GM19035 (cell line): Measurements from ENCODE around the gene HECW1.
"Not testable (repeated sequence)": the region's sequence is repeated elsewhere in the genome, so short reads cannot be mapped to it uniquely, and the experiment has no call there.

ENCODE experiments used
- ATAC-seq: cut with Tn5 transposase; IDR thresholded peaks from one replicate; pipeline ENCODE4 v1.9.1; 2021; ENCODE audit not compliant: unreplicated experiment

The HECW1 gene

DNA sequence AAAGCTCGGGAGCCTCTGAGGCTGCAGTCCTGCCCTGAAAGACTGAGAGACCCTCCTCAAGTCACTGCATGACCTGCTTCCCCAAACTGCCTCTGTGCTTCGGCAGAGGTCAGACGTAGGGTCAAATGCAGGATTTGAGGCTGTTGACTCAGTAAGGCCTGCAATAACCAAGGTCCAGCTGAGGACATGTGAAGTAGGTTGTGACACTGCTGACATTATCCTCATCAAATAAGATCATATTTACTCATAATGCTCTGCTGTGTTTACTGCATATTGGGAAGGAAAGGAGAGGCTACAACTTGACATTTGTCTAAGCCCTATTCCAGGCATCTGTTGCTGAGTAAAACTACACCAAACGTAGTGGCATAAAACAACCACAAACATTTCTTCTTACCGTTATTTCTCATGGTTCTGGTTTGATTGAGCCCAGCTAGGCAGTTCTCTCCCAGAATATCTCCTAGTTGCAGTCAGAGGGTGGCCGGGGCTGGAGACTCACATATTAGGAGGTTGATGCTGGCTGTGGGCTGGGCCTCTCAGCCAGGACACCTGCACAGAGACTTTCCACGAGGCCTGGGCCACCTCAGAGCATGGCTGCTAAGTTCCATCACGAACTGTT, 348.4 kb downstream of the HECW1 start:
- ATAC-seq: no peak

DNA sequence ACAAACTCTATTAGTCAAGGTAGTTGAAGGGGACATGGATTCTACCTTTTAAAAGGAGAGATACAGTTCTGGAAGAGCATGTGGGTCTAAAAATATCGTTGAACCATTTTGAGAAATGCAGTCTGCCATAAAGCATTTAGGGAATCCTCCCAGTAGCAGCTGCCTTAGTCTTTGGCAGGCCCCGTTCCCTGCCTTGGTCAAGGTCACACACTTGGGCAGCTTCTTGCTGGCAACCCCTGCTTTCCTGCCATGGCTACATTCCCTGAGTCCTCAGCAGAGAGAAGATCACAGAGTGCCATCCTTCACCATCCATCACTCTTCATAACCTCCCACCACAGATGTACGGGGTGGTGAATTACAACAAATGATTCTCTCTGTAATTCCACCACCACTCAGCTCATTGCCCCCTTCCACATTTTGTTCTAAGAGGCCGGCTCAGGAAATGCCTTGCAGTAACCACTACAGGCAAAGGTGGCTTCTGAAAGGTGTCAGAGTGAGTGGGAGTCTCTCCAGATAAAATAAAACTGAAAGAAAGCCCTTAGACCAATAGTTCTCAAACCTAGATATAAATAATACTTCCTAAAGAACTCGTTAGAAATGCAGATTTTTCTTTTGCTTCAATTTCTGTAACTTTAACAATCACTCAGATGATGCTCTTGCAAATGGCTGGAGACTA, 349.0 kb downstream of the HECW1 start:
- ATAC-seq: no peak

DNA sequence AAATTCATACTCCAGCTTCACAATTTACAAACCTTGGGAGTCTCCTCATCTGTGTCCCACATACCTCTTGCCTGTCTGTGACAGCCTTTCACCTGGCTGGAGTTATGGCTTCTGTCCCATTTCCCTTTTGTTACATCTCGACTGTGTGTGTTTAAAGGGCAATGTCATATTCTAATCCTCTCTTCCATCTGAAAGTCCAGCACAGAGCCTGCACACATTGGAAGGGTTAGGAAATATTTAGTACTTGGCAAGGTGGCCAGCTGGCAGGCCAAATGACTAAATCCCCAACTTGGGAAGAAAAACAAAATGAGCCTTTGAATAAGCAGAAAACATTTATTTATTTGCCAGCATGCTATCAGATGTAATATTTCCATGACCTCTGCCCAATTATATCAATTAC, 350.4 kb downstream of the HECW1 start:
- no peak for ATAC-seq

DNA sequence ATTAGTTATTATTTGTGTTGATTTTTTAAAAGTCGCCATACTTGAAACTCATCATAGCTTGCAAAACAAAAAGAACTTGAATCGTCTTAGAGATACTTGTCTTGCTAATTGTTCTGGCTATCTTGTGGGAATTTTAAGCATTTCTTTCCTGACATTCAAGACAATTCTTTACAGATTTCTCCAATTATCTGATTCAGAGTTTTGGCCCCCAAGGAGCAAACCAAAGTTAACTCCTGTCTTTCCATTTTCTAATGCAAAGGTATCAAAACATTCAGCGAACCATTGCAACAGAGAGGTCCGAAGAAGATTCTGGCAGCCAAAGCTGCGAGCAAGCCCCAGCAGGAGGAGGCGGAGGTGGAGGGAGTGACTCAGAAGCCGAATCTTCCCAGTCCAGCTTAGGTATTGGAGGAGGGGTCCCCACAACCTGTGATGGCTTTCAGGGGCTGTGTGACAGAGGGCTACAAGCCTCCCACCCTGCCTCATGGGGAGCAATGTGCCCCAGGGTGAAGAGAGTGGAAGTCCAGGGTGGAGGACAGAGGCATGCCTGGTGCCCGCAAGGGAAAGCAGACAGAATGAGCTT, 351.0 kb downstream of the HECW1 start:
- ATAC-seq: no peak

DNA sequence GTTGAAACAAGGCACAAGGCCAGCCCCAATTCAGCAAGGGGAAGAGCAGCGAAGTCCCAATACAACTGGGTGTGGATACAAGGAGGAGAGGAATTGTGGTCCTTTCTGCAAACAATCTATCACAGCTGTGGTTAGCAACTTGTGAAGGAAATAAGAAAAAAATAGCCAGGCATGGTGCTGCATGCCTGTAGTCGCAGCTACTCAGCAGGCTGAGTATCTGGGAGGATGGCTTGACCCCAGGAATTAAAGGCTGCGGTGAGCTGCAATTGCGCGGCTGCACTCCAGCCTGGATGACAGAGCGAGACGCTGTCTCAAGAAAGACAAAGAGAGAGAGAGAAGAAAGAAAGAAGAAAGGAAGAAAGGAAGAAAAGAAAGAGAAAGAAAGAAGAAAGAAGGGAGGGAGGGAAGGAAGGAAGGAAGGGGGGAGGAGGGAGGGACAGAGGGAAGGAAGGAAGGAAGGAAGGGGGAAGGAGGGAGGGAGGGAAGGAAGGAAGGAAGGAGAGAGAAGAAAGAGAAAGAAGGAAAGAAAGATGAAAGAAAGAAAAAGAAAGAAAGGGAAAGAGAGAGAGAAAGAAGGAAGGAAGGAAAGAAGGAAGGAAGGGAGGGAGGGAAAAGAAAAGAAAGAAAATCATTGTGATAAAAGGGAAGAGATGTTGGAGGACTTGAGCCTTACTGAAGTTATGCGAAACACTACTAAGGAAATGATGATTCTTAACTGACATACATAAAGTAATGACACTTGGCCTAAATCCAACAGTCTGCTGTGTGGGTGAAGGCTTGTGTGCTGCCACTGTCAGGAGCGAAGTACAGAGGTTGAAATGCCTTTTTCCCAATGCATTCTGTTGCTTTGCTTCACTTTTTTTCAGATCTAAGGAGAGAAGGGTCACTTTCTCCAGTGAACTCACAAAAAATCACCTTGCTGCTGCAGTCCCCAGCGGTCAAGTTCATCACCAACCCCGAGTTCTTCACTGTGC, 353.4 kb downstream of the HECW1 start:
- ATAC-seq: no peak

DNA sequence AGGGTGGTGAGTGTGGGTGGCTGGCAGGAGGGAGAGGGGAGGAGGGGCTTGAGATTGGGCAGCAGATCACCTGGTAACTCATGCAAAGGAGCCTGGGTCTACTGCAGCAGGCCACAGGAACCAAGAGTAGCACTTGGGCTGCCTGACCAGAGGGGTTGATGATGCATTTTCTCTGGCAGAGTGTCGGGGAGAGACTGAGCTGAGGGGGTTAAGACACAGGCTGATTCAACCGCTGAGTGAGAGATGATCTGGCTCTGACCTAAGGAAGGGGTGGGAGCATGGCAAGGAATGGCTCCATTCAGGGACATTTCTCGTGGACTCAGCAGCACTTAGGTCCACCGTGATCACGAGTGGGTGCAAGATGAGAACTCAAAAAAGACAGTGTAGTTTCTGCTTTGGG, 355.0 kb downstream of the HECW1 start:
- no peak for ATAC-seq

DNA sequence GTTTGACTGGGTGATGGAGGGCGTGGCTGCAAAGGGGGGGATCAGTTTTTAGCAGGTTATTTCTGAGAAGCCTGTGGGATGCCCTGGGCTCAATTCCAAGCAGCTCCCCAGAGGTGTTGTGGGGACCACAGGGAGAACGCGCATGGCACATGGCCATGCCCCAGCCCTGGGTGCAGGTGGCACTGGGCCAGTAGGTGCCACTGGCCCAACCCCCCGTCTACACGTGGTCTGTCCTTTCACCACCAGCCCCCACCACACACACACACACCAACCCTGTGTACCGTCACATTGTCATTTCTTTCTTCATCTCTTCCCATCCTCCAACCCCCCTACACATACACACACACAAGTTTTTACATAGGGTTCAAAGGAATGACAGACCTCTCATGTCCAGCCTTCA, 355.4 kb downstream of the HECW1 start:
- ATAC-seq: no peak

DNA sequence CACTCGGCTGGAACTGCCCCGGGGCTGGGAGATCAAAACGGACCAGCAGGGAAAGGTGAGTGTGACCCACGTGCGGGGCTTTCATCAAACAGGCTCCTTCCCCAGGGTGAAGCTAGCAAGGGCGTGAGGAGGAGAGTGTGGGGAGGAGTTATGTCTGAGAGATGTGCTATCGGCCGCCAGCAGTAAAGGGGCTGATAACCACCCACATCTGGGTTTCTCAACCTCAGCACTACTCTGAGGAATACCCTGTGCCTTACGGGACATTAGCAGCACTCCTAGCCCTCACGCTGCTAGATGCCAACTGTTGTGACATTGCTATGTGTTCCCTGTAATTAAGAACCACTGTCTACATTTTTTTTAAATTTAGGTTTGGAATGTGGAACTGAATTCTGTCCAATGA, 356.6 kb downstream of the HECW1 start:
- no peak for ATAC-seq

DNA sequence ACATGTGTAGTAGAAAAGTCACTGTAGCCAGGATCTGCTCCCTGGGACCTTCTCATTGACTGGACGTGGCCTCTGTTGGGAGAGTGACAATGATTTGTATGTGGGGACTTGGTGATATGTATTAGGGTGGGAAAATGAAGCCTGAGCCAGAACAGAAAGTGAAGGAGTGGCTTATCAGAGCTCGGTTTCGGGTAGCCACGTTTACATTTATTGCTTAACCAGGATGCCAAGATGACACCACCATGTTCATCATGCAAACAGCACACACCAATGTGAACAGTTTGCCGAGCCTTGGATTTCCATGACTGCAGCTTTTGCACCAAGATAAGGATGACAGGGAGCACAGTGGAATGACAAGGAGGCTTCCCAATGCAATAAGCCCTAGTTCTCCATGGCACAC, 357.7 kb downstream of the HECW1 start:
- no peak for ATAC-seq

DNA sequence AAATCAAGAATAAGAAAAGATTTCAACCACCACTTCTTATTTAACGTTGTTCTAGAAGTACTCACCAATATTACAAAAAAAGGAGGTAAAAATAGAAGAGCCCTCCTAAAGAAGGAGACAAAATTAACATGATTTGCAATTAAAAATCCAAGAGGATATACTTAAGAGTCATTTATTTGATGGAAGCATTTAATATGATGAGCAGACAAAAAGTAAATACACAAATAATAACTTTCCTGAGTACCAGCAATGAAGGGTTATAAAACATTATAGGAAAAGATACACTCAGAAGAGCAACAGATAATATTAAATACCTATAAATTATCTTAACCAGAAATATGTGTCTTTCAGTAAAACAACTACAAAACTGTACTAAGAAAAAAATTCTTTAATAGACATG, 363.5 kb downstream of the HECW1 start:
- no peak for ATAC-seq

DNA sequence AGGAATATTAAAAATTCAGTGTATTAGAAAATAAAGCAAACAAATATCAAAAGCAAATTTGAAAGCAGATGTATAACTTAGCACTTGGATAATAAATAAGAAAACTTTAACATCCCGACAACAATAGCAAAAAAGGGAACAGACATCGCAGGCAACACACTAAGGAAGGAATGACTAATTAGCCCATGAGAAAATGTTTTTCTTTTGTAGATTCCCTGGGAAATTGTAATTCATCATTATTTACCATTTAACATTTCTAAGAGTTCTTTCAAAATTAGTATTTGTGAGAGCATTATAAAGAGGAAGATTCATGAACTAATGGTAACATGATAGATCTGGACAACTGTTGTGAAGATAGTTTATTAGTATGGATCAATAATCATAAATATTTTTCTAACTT, 364.4 kb downstream of the HECW1 start:
- ATAC-seq: no peak

DNA sequence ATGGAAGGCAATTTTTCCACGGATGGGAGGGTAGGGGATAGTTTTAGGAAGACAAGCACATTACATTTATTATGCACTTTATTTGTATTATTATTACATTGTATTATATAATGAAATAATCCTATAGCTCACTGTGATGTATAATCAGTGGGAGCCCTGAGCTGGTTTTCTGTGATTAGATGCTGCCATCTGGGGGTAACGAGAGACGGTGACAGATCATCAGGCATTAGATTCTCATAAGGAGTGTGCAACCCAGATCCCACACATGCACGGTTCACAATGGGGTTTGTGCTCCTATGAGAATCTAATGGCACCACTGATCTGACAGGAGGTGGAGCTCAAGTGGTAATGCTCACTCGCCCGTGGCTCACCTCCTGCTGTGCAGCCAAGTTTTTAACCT, 366.6 kb downstream of the HECW1 start:
- ATAC-seq: no peak

DNA sequence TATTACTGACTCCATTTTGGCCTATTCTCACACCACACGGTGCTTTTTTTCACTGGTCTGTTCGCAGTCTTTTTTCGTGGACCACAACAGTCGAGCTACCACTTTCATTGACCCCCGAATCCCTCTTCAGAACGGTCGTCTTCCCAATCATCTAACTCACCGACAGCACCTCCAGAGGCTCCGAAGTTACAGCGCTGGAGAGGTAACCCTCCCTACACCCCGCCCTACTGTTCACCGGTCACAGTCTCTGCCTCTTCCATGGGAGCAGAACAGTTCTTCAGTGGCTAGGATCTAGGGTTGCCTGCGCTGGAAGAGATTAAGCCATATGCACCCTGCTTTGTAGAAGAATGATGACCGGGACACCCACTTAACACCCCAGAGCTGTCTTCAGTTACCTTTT, 367.1 kb downstream of the HECW1 start:
- no peak for ATAC-seq

DNA sequence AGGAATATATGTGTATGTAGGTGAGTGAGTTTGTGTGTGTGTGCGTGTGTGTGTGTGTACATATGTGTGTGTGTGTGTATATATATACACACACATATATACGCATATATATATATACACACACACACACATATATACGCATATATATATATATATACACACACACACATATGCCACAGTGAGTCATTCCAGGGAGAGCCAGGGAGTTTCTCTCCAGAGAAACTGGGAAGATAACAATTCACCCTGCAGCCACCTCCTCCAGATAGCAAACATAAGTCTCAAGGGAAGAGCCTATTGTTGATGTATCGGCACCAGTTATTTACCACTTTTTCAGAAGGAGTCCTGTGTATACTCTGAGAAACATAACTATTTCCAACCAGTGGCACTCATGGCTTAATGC, 368.1 kb downstream of the HECW1 start:
- no peak for ATAC-seq

DNA sequence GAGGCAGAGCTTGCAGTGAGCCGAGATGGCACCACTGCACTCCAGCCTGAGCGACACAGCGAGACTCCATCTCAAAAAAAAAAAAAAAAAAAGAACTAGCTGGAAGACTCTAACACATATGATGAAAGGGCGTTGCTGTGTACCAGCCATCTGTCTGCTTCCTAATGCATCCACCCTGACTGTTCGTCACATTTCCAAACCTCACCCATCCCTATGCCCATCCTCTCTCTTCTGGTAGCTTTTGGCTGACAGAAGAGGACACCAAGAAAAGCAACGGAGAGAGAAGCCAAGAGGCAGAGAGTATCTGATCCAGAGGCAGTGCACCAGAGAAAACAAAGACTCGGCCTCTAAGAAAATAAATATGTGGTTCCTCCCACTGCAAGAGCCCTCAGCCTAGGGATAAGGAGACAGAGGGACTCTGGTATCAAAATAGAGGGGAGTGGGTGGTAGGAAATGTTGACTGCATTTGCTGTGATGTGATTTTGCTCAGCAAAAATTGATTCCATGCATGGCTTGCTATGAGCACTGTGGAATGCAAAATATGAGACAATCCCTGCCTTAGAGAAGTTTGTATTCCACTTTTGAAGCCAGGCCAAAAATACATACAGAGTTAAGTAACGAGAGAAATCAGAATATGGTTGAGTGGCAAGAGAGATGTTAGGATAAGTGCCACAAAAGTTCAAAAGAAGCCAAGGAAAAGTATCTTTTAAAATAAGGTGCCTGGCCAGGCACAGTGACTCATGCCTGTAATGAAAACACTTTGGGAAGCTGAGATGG, 369.6 kb downstream of the HECW1 start:
- no peak for ATAC-seq

DNA sequence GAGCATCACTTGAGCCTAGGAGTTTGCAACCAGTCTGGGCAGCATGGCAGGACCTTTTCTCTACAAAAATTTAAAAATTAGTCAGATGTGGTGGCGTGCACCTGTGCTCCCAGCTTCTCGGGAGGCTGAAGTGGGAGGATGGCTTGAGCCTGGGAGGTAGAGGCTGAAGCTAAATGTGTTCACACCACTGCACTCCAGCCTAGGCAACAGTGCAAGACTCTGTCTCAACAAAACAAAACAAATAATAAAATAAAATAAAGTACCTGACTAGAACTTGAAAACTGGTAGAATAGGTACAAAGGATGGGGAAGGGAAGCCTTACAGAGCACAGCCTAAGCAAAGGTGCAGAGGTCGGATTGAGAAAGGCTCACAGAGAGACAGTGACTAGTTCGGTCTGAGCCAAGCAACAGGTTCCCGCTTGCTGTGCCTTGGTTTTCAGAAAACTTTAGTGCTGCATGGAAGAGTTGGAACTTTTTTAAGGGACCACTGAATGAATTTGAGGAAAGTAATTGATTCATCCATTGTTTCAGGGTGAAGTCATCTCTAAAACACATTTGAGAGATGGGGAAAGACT, 370.3 kb downstream of the HECW1 start:
- no peak for ATAC-seq

DNA sequence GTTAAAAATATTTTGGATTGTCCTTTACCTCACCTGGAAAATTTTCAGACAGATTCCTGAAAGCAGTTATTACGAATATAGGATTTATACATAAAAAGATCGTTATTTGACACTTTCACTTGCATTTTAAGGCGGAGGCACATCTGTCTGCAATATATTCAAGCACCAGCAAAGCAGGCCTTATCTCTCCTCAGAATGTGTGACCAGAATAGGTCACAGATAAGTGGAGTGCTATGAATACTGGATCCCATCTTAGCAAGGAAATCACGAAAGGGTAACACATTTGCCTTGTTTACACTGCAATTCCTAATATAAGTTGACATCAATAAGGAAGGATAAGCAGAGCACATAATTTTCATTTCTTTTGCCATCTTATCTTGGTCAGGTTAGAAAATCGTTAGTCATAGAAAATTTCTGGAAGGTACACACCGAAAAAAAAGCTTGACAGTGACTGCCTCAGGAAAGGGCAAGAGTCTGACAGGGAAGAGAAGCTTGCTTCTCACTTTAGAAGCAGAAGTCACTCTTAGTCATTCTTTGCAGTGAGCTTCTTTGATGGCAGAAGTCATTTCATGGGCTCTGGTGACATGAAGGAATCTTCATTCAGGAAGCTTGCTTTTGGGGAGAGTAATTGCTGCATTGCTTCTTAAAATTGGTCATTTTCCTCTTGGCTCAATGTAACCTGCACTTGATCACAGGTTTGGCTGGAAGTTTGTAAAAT, 372.4 kb downstream of the HECW1 start:
- no peak for ATAC-seq

DNA sequence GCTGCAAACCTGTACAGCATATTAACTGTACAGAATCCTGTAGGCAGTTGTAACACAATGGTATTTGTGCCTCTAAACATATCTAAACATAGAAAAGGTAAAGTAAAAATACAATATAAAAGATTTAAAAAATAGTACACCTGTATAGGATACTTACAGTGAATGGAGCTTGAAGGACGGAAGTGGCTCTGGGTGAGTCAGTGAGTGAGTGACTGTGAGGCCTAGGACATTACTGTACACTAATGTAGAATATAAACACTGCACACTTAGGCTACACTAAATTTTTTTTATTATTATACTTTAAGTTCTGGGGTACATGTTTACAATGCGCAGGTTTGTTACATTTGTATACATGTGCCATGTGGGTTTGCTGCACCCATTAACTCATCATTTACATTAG, 373.1 kb downstream of the HECW1 start:
- ATAC-seq: no peak

DNA sequence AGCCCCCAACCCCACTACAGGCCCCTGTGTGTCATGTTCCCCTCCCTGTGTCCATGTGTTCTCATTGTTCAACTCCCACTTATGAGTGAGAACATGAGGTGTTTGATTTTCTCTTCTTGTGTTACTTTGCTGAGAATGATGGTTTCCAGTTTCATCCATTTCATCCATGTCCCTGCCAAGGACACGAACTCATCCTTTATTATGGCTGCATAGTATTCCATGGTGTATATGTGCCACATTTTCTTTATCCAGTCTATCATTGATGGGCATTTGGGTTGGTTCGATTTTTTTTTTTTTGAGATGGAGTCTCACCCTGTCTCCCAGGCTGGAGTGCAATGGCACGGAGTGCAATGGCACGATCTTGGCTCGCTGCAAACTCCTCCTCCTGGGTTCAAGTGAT, 373.6 kb downstream of the HECW1 start:
- ATAC-seq: not testable (repeated sequence)

DNA sequence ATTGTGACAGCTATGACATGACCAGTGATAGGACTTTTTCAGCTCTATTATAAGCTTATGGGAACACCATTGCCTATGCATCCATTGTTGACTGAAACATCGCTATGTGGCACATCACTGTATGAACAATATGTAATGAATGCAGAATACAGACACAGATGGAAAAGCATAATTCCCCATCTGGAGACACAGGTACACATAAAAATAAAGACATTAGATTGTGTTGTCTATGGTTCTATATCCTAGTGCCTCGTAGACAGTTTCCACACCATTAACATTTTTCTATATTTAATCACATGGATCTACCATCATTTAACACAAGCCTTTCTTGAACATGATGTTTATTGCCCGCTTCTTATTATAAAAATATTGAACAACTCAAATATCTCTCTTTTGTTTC, 374.2 kb downstream of the HECW1 start:
- no peak for ATAC-seq
